Tibial artery (tissue), 4 donors: ENCODE results near the gene TMEM14A.
A peak's percentile ranks its signal among the peaks of the same experiment; 100 is the strongest.

Source experiments
- DNase-seq, 2 donors: peaks; one replicate each; pipeline ENCODE4 v3.0.0-alpha.2; 2019
- H3K27ac ChIP-seq, 2 donors: fragments of 200-600 bp; sonication (generic) in 1 of 2; 1 replicate in 1 of 2; 2 replicates in 1 of 2; pipeline ENCODE4 v1.5.1; 2018 to 2019; ENCODE audit warnings: mild to moderate bottlenecking in 1 of 2
- H3K27me3 ChIP-seq, 2 donors: fragments of 200-600 bp; sonication (generic) in 1 of 2; one replicate each; pipeline versions ENCODE4 v1.5.1 to v1.6.0; 2016 to 2019
- H3K36me3 ChIP-seq, 3 donors: fragments of 200-600 bp; sonication (generic) in 2 of 3; one replicate each; pipeline ENCODE4 v1.5.1; 2016 to 2019; ENCODE audit warnings: mild to moderate bottlenecking in 2 of 3
- H3K4me1 ChIP-seq, 4 donors: fragments of 200-600 bp; sonication (generic) in 2 of 4; 1 replicate in 3 of 4; 2 replicates in 1 of 4; pipeline ENCODE4 v1.5.1; 2016 to 2019
- H3K4me3 ChIP-seq, 2 donors: fragments of 200-600 bp; sonication (generic) in 1 of 2; 1 replicate in 1 of 2; 2 replicates in 1 of 2; pipeline ENCODE4 v1.5.1; 2018 to 2019; ENCODE audit warnings: mild to moderate bottlenecking in 2 of 2
- H3K9me3 ChIP-seq, 3 donors: fragments of 200-600 bp; sonication (generic) in 1 of 3; one replicate each; pipeline ENCODE4 v1.5.1; 2016 to 2019
- intact Hi-C: fragments of 100-400 bp; cut with DNase I; formaldehyde crosslinking; loops from one replicate; pipeline ENCODE4 v1.15.0; 2023; ENCODE audit warnings: low total_unique reads
- TF ChIP-seq, protein P1 (sequence below), 2 experiments: fragments of 200-600 bp in 1 of 2; fragments of 450-650 bp in 1 of 2; IDR thresholded peaks; one replicate each; pipeline ENCODE4 v1.5.1; 2017 to 2019; ENCODE audit warnings: antibody characterized with exemption in 2 of 2, mild to moderate bottlenecking in 1 of 2, moderate library complexity in 1 of 2

The TMEM14A gene

DNA sequence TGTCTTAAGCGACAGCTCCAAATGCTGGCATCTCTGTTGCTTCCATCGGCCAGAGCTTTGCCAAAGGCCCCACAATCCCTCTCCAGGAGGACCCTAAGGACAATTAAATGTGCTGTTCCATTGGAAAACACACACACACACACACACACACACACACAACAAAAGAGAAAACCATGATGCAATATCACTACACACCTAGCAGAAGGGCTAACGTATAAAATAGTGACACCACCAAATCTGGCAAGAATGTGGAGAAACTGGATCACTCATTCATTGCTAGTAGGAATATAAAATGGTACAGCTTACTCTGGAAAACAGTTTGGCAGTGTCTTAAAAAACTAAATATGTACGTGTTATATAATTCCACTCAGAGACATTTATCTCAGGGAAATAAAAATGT is 13.0 kb upstream of the TMEM14A start:
- intact Hi-C loops: no loop called here
- TF ChIP-seq, protein P1, sequence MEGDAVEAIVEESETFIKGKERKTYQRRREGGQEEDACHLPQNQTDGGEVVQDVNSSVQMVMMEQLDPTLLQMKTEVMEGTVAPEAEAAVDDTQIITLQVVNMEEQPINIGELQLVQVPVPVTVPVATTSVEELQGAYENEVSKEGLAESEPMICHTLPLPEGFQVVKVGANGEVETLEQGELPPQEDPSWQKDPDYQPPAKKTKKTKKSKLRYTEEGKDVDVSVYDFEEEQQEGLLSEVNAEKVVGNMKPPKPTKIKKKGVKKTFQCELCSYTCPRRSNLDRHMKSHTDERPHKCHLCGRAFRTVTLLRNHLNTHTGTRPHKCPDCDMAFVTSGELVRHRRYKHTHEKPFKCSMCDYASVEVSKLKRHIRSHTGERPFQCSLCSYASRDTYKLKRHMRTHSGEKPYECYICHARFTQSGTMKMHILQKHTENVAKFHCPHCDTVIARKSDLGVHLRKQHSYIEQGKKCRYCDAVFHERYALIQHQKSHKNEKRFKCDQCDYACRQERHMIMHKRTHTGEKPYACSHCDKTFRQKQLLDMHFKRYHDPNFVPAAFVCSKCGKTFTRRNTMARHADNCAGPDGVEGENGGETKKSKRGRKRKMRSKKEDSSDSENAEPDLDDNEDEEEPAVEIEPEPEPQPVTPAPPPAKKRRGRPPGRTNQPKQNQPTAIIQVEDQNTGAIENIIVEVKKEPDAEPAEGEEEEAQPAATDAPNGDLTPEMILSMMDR (IDR thresholded peaks at IDR 0.05): no peak
- H3K9me3 ChIP-seq: no peaks in the 10 kb centered on the region
- H3K27ac ChIP-seq: no peak overlapping the region
- no peak overlapping the region for H3K4me3 ChIP-seq
- no peaks in the 10 kb centered on the region for H3K36me3 ChIP-seq
- H3K27me3 ChIP-seq: peaks cover 0 to 3% of the 10 kb centered on the region in 2 donors
- DNase-seq: no peak
- no peaks in the 10 kb centered on the region for H3K4me1 ChIP-seq

DNA sequence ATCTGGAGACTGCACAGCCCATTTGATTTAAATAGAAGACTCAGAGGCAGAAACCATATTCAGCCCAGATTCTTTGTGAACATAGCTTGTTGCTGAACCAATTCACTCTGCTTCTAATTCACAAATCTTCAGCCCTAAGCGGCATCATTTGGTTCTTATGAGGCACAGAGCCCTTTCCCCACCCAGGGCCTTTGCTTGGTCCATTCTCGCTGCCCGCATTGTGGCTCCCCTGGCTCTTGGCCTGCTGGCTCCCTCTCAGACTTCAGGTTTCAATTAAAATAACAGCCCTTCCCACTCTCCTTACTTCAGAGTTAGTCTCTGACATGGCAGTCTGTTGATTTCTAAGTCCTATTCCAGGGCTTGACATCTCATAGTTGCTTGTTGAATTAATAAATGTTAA is 9.4 kb upstream of the TMEM14A start:
- no peaks in the 10 kb centered on the region for H3K9me3 ChIP-seq
- no peaks in the 10 kb centered on the region for H3K36me3 ChIP-seq
- H3K4me1 ChIP-seq: peaks cover 0 to 21% (median 11%) of the 10 kb centered on the region in 4 donors
- H3K4me3 ChIP-seq: no peak overlapping the region
- intact Hi-C loops: loop anchor here (5.0 to 10.0 kb wide), 3 partner anchors 64 to 157 kb away; partner anchors contain the start of gene TRAM2
- TF ChIP-seq, protein P1 (IDR thresholded peaks at IDR 0.05): no peak
- no peaks in the 10 kb centered on the region for H3K27me3 ChIP-seq
- no peak overlapping the region for H3K27ac ChIP-seq
- no peak for DNase-seq

DNA sequence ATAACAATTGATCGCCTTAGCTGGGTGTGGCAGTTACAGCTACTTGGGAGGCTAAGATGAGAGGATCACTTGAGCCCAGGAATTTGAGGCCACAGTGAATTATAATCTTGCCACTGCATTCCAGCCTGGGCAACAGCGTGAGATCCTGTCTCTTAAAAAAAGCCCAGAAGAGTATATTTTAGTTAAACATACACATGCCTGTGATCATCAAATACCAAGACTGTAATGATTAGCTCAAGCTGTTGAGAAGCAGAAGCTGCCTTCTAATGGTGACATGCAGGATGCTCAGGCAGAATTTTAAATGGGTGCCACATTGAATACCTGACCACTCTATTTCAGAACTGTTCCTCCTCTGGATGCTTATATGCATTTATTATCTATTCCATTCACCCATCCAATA is 8.9 kb upstream of the TMEM14A start:
- no peaks in the 10 kb centered on the region for H3K27me3 ChIP-seq
- TF ChIP-seq, protein P1 (IDR thresholded peaks at IDR 0.05): no peak
- no peak overlapping the region for H3K27ac ChIP-seq
- intact Hi-C loops: loop anchor here (2.0 to 10.0 kb wide), 4 partner anchors 65 to 245 kb away; partner anchors contain the start of gene TRAM2
- no peaks in the 10 kb centered on the region for H3K9me3 ChIP-seq
- peaks cover 0 to 21% (median 11%) of the 10 kb centered on the region in 4 donors for H3K4me1 ChIP-seq
- no peaks in the 10 kb centered on the region for H3K36me3 ChIP-seq
- DNase-seq: no peak
- no peak overlapping the region for H3K4me3 ChIP-seq

DNA sequence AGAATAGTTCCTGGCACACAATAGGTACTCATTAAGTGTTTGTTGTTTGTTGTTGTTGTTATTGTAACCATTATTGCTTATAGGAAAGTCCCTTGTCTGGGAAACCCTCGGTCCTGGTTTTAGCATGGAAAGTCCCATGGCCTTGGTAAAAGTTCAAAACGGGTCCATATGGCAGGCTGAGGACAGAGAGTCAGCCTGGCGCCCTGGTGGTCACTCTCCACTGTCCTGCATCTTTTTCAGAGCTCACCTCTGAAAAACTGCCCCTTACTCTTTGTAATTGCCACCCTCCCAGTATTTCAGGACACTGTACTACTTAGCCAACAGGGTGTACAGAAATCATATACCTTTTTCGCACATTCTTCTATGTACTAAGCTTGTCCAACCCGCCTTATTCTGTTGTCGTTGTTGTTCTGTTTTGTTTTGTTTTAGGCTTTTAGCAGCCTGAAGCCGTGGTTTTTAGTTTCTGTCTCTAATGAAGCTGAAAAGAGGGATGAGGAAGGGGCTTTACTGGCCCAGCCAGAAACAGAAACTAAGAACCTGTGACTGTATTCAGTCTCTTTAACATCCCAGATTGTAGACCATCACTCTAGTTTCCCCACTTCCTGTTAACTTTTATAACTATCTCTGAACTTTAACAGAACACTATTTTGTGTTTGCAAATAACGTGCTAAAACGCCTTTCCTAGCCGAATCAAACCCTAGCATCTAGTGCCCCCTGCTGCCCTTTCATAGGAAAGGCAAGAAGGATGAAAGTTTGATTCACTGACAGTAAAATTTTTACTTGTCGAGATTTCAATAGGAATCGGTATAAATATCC is 7.6 kb upstream of the TMEM14A start:
- peak in 1 of 2 donors; percentile 75 for DNase-seq
- H3K36me3 ChIP-seq: no peaks in the 10 kb centered on the region

DNA sequence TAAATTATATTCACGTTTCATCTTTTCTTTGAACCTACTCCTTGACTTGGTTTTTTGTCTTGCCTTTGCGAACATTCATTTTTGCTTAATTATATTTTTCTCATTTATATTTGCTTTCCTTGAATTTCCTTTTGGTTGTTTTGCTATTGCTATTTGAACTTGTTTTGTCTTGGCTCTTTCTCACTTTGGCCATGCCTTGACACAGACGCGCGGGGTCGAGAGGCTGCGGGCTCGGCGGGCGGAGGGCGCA is 7.1 kb upstream of the TMEM14A start:
- DNase-seq: no peak
- peak overlapping the region; percentile 81 to 91 for H3K27ac ChIP-seq
- H3K9me3 ChIP-seq: no peaks in the 10 kb centered on the region
- H3K27me3 ChIP-seq: no peaks in the 10 kb centered on the region
- H3K4me3 ChIP-seq: peak overlapping the region; percentile 79 to 86
- intact Hi-C loops: loop anchor here (2.0 to 10.0 kb wide), 4 partner anchors 67 to 247 kb away; partner anchors contain the start of gene TRAM2
- peaks cover 0 to 21% (median 11%) of the 10 kb centered on the region in 4 donors for H3K4me1 ChIP-seq
- TF ChIP-seq, protein P1 (IDR thresholded peaks at IDR 0.05): no peak
- H3K36me3 ChIP-seq: no peaks in the 10 kb centered on the region

More for the DNA sequence above, 7.6 kb upstream of the TMEM14A start:
- no peaks in the 10 kb centered on the region for H3K9me3 ChIP-seq
- intact Hi-C loops: loop anchor here (2.0 to 10.0 kb wide), 4 partner anchors 66 to 247 kb away; partner anchors contain the start of gene TRAM2
- TF ChIP-seq, protein P1 (IDR thresholded peaks at IDR 0.05): peak; percentile 84 to 95
- H3K4me3 ChIP-seq: peak overlapping the region; percentile 79 to 86
- H3K4me1 ChIP-seq: peaks cover 0 to 21% (median 11%) of the 10 kb centered on the region in 4 donors
- H3K27ac ChIP-seq: peak overlapping the region in 1 of 2 donors; percentile 91
- H3K27me3 ChIP-seq: no peaks in the 10 kb centered on the region
